Measurements from ENCODE around the gene BLTP3A.
A peak's percentile ranks its signal among the peaks of the same experiment; 100 is the strongest.
"Not testable (repeated sequence)": the region's sequence is repeated elsewhere in the genome, so short reads cannot be mapped to it uniquely, and the experiment has no call there.

The BLTP3A gene, protein sequence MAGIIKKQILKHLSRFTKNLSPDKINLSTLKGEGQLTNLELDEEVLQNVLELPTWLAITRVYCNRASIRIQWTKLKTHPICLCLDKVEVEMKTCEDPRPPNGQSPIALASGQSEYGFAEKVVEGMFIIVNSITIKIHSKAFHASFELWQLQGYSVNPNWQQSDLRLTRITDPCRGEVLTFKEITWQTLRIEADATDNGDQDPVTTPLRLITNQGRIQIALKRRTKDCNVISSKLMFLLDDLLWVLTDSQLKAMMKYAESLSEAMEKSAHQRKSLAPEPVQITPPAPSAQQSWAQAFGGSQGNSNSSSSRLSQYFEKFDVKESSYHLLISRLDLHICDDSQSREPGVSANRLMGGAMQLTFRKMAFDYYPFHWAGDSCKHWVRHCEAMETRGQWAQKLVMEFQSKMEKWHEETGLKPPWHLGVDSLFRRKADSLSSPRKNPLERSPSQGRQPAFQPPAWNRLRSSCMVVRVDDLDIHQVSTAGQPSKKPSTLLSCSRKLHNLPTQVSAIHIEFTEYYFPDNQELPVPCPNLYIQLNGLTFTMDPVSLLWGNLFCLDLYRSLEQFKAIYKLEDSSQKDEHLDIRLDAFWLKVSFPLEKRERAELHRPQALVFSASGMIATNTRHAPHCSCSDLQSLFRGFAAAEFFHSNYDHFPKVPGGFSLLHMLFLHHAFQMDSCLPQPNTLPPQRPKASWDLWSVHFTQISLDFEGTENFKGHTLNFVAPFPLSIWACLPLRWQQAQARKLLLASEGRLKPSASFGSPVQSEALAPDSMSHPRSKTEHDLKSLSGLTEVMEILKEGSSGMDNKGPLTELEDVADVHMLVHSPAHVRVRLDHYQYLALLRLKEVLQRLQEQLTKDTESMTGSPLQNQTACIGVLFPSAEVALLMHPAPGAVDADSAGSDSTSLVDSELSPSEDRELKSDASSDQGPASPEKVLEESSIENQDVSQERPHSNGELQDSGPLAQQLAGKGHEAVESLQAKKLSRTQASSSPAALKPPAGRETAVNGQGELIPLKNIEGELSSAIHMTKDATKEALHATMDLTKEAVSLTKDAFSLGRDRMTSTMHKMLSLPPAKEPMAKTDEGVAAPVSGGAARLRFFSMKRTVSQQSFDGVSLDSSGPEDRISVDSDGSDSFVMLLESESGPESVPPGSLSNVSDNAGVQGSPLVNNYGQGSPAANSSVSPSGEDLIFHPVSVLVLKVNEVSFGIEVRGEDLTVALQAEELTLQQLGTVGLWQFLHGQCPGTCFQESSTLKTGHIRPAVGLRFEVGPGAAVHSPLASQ (N-terminal part only)

DNA sequence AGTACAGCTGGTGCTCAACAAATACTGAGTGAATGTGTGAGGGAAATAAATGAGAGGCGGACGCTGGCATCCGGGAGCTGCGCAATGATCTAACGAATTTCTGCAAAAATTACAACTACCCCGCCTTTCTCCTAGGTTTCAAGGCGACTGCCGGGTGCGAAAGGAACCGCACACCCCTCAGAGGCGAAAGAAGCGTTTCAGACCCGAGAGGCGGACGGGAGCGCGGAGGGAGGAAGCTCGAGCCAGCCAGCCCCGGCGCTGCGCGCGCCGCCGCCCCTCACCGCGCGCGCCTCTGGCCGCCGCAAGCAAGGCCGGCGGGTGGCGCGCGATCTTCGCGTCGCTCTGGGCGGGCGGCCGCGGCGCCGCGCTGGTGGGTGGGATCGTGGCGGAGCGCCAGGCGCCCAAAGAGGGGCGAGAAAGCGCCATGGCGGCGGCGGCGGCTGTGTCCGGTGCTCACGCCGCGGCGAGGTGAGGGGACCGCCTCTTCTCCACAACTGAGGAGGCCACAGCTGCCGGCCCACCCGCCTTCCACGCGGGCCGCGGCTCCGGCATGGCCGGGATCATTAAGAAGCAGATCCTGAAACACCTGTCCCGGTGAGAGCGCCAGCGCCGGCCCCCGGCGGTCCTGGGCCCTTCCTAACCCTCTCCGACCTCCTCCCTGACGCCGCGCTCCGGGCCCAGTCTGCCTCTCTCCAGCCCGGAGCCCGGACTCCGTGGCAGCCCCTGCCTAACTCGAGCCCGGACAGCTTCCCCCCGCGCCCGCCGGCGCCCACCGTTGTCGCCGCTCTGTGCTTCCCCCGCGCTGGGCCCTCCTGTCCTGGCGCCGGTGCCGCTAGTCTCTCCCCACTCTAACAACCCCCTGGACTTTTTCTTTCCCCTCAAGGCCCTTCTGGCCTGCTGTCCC is at the start of gene BLTP3A:
Gene BLTP3A, plus strand, starts transcription at position 383 of the 904 bp plus-strand sequence. Its CDS starts 168 bp downstream, at position 551.
- DNase-seq, result peak; percentile 76

DNA sequence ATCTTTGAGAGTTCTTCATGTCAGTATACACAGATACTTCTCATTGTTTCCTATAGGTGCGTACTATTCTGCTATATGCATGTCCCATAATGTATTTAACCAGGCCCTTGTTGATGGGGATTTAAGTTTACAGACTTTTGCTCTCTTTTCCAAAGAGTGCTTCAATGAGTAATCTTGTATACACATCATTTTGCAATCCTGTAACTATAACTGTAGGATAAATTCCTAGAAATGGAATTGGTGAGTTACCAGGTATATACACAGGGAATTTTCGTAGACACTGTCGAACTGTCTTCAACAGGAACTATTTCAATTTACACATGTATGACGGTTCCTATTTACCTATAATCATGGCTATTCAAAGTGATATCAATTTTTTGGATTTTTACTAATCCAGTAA is 49.8 kb upstream of the BLTP3A start:
- no peak for DNase-seq

DNA sequence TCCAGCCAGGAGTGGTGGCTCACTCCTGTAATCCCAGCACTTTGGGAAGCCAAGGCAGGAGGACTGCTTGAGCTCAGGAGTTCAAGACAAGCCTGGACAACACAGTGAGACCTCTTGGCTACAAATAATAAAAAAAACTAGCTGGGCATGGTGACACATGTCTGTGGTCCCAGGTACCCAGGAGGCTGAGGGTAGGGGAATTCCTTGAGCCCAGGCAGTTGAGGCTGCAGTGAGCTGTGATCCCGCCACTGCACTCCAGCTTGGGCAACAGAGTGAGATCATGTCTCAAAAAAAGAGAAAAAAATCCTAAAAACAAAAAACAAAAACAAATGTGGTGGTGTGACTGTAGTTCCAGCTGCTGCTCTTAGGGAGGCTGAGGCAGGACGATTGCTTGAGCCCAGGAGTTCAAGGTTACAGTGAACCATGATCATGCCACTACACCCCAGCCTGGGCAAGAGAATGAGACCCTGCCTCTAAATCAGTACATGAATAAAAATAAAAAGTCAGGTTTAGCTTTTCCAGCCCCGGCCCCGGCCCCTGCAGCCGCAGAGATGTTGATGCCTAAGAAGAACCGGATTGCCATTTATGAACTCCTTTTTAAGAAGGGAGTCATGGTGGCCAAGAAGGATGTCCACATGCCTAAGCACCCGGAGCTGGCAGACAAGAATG is 48.1 kb upstream of the BLTP3A start:
- DNase-seq, result no peak

DNA sequence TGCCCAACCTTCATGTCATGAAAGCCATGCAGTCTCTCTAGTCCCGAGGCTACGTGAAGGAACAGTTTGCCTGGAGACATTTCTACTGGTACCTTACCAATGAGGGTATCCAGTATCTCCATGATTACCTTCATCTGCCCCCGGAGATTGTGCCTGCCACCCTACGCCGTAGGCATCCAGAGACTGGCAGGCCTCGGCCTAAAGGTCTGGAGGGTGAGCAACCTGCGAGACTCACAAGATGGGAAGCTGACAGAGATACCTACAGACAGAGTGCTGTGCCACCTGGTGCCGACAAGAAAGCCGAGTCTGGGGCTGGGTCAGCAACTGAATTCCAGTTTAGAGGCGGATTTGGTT is 47.6 kb upstream of the BLTP3A start:
- not testable (repeated sequence) for DNase-seq

DNA sequence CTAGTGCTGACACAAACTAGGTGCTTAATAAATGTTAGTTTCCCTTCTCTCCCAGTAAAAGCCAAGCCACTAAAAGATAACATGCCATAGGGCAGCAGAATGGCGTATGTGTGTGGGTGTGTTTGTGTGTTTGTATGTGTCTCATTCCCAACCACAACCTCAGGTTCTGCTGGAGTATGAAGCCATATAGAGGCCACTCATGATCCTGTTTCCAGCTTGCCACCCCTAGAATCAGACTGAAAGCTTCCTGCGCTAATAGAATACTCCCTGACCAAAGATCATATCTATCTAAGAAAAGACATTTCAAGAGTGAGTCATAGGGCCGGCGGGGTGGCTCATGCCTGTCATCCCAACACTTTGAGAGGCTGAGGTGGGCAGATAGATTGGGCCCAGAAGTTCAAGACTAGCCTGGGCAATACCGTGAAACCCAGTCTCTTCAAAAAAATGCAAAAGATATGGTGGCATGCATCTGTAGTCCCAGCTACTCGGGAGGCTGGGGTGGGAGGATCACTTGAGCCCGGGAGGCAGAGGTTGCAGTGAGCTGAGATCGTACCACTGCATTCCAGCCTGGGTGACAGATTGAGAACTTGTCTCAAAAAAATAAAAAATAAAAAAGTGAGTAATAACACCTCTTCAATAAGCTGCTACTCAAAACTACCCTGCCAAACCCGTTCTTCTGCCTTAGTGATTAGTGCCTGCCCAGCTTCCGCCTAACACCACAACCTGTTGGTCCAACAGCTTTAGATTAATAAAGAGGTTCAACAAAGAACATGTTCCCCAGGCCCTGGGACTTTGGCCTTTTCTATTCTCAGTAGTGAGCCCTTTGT is 46.4 kb upstream of the BLTP3A start:
- DNase-seq, result peak; percentile 8

DNA sequence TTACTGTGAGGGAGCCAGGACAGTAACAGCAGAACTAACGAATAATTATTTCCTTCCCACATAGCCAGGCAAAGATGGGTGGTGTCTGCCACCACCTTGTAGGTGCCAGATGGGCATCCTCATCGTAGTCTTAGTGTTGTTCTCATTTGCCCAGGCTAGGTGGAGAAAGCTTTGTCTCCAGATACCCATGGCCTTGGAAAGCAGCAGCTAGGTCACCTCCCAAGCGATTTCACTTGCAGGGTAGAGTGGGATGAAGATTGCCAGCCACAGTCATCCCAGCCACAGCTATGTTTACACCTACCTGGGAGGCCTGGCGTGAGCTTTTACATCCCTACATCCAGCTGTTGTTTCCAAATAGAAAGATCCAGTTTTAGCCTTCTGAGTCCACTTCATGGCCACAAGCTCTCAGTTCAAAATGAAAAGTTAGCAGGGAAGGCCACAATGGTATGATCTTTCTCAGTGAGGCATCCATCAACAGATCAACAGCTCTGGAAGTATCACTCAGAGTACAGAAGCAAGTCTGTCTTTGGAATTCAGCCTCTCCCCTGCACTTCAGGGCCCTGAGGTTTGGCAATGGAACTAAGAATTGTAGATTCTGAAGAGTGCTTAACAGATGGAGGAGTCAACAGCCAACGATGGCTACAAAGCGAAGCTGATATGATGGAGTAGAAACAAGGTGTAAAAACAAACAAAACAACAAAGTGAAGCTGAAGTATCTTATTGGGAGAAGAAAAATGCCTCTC is 45.6 kb upstream of the BLTP3A start:
- no peak for DNase-seq

DNA sequence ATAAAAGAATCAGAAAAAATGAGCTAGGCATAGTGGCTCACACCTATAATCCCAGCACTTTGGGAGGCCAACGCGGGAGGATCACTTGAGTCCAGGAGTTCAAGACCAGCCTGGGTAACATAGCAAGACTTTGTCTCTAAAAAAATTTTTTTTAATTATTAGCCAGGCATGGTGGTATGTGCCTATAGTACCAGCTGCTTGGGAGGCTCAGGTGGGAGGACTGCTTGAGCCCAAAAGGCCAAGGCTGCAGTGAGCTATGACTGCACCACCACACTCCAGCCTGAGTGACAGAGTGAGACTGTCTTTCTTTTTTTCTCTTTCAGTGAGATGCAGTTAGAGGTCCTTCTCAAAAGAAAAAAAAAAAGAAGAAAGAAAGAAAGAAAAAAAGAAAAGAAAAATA is 43.1 kb upstream of the BLTP3A start:
- DNase-seq, result no peak

DNA sequence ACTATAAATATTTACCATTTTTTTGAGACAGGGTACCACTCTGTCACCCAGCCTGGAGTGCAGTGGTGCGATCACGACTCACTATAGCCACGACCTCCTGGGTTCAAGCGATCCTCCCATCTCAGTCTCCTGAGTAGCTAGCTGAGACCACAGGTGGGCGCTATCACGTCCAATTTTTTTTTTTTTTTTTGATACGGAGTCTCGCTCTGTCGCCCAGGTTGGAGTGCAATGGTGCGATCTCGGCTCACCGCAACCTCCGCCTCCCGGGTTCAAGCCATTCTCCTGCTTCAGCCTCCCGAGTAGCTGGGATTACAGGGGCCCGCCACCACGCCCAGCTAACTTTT is 35.4 kb upstream of the BLTP3A start:
- peak; percentile 57 for DNase-seq

DNA sequence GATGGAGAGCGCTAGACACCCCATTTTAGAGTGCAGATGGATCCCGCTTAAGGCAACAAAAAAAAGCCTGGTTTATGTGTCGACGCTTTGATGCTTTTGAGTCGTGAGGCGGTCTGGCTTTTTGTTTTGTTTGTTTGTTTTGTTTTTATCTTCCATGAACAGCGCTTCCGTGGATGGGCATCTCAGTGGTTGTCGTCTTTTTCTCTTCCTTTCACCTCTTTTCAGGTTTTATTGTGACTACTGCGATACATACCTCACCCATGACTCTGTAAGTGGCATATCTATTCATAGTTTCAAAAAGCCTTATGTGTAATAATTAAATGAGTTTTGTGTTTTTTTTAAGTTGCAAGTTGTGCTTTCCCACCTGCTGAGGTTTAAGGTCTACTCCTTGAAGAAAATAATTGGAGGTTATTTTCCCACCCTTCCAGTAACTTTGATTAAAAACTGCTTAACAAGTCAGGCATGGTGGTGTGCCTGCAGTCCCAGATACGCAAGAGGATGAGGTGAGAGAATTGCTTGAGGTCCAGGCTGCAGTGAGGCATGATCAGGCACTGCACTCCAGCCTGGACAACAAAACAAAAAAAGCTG is 34.1 kb upstream of the BLTP3A start:
- DNase-seq, result no peak

DNA sequence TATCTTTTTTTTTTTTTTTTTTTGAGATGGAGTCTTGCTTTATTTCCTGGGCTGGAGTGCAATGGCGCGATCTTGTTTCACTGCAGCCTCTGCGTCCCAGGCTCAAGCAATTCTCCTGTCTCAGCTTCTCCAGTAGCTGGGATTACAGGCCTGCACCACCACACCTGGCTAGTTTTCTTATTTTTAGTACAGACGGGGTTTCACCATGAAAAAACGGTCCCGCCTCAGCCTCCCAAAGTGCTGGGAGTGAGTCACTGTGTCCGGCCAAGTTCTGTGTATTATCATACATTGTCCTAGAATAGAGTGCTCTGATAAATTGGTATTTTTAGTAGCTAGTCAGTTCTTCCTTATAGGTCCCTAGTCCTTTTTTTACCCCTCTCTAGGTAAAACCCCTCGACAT is 31.8 kb upstream of the BLTP3A start:
- no peak for DNase-seq

DNA sequence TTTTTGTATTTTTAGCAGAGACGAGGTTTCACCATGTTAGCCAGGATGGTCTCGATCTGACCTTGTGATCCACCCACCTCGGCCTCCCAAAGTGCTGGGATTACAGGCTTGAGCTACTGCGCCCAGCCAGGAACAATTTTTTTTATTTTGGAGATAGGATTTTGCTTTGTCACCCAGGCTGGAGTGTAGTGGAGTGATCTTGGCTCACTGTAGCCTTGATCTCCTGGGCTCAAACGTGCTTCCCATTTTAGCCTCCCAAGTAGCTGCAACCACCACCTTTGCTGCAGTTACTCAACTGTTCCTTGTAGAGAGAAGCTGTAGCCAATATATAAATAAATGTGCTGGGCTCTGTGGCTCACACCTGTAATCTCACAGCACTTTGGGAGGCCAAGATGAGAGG is 30.2 kb upstream of the BLTP3A start:
- not testable (repeated sequence) for DNase-seq

DNA sequence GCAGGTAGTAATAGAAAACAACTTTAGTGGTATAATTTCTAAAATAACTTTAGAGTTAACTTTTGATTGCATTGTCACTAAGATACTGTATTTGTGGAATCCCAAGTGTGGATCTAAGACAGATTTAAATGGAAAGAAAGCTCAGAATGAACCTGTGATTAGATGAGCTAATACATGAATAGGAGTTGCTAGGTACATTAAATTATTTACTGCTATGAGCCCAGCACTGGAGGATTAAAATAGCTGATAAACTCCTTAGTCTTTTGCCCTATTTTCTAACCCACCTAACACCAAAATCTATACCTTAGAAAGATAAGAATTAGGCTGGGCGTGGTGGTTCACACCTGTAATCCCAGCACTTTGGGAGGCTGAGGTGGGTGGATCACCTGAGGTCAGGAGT is 23.7 kb upstream of the BLTP3A start:
- DNase-seq, result no peak

DNA sequence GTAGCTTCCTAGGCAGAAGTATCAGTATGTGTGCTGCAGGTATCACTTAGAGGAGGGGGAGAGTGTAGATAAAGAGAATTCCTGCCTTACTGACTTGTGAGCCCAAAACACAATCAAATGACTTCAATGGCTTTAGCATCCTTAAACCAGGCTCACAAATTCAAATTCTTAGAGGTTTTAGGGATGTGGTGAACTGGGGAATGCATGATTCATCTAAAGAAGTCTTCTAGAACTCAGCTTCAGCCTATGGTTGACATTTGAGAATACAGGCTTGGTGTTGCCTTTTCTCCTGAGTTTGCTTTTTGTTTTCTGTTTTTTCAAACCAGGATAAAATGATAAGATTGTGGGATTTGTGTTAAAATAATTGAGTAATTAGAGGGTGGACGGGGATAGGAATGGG is 20.2 kb upstream of the BLTP3A start:
- DNase-seq, result no peak

DNA sequence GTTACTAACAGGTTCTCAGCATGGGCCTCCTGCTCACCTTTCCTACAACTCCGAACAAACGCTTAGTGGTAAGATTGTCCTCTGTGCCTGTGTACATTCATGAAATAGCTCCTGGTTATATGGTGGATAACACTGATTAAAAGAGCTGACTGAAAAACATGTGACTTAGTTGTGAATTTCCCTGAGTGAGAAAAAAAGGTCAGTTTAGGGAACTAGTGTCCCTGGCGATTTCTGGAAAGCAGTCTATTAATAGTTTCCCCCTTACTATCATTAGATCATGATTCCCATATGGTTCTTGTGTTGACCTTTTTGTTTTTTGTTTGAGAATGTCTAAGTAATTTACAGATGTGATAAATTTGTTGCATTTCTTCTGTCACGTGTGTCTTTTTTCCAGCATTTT is 18.9 kb upstream of the BLTP3A start:
- DNase-seq, result no peak

DNA sequence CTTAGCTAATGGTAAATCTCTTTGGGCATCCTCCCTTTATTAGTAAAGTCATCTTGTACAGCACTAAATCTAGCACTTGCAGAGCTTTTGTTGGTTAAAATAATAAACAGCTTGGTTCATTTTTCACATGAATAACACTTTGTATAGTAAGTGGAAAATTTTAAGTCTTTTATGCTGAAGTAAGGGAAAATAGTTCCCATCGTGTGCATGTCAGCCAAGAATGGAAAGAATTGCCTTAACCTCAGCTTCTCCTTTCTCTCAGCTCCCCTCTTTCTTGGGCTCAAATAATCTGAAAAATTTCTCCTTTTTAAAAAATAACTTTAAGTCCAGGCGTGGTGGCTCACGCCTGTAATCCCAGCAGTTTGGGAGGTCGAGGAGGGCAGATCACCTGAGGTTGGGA is 18.0 kb upstream of the BLTP3A start:
- DNase-seq, result no peak

DNA sequence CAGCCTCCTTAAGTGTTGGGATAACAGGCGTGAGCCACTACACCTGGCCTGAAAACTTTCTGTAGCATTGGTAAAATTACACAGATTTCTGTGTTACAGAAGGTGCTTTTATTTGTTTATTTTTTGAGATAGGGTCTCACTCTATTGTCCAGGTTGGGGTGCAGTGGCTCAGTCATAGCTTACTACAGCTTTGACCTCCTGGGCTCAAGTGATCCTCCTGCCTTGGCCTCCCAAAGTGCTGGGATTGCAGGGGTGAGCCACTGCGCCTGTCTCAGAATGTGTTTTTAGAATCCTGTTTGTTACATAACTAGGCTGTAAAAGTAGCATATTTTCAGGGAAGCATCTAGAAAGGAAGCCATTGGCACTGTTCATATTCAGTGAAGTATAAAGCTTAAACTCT is 16.9 kb upstream of the BLTP3A start:
- DNase-seq, result no peak

DNA sequence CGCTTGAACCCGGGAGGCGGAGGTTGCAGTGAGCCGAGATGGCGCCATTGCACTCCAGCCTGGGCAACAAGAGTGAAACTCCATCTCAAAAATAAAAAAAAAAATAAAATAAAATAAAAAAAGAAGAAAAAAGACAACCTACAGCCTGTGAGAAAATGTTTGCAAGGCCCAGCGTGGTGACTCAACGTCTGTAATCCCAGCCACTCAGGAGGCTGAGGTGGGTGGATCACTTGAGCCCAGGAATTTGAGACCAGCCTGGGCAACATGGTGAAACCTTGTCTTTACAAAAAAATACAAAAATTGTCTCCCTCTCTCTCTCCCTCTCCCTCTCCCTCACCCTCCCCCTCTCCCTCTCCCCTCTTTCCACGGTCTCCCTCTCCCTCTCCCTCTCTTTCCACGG is 6.5 kb upstream of the BLTP3A start:
- not testable (repeated sequence) for DNase-seq

DNA sequence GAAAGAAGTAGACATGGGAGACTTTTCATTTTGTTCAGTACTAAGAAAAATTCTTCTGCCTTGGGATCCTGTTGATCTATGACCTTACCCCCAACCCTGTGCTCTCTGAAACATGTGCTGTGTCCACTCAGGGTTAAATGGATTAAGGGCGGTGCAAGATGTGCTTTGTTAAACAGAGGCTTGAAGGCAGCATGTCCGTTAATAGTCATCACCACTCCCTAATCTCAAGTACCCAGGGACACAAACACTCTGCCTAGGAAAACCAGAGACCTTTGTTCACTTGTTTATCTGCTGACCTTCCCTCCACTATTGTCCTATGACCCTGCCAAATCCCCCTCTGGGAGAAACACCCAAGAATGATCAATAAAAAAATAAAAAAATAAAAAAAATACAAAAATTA is 4.7 kb upstream of the BLTP3A start:
- not testable (repeated sequence) for DNase-seq

DNA sequence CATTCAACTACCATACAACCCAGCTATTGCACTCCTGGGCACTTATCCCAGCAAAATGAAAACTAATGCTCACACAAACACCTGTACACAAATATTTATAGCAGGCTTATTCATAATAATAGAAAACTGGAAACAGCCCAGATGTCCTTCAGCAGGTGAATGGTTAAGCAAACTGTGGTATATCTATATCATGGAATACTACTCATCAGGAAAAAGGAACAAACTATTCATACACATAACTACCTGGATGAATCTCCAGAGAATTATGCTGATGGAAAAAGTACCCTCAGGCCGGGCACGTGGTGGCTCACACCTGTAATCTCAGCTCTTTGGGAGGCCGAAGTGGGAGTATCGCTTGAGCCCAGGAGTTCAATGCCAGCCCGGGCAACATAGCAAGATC is 3.8 kb upstream of the BLTP3A start:
- DNase-seq, result no peak

Data from NCI-H146 (cell line).